Measurements from ENCODE around the gene SOWAHC. TPM values are rescaled to one million over a fixed set of nuclear protein-coding genes. Genes with fewer than 3 reads are reported as not detected.

Gene SOWAHC
- total RNA-seq, 1 donor from 2014 or later, result 2.2 TPM

DNA sequence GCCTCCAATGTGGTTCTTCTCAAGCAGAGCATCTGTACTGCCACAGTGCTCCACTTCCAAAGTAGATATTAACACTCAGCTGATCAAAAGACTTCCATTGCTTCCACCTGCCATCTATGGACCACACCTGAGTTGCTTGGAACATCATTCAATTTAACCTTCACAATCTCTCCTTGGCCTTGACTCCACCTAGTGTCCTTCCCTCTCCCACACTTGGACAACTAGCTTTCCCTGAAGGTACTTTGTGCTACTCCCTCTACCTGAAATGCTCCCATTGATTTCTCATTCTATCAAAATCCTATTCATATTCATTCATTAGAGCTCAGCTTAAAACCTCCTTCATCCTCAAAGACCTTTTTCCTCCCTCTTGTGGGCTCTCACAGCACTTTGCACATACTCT, 48.7 kb downstream of the SOWAHC start:
- Mint-ChIP-seq H3K9me3 (ENCODE audit: unreplicated experiment) (no peaks in the 10 kb centered on the region), H3K27me3 (ENCODE audit: unreplicated experiment) (peaks cover 2% of the 10 kb centered on the region), H3K4me3 (ENCODE audit: unreplicated experiment) (no peak overlapping the region), H3K36me3 (ENCODE audit: low read depth, unreplicated experiment) (no peaks in the 10 kb centered on the region), H3K4me1 (ENCODE audit: unreplicated experiment) (peaks cover 9% of the 10 kb centered on the region), H3K27ac (ENCODE audit: unreplicated experiment) (no peak overlapping the region)
- DNase-seq (ENCODE audit: low spot score), result no peak
- TF ChIP-seq, protein P1, sequence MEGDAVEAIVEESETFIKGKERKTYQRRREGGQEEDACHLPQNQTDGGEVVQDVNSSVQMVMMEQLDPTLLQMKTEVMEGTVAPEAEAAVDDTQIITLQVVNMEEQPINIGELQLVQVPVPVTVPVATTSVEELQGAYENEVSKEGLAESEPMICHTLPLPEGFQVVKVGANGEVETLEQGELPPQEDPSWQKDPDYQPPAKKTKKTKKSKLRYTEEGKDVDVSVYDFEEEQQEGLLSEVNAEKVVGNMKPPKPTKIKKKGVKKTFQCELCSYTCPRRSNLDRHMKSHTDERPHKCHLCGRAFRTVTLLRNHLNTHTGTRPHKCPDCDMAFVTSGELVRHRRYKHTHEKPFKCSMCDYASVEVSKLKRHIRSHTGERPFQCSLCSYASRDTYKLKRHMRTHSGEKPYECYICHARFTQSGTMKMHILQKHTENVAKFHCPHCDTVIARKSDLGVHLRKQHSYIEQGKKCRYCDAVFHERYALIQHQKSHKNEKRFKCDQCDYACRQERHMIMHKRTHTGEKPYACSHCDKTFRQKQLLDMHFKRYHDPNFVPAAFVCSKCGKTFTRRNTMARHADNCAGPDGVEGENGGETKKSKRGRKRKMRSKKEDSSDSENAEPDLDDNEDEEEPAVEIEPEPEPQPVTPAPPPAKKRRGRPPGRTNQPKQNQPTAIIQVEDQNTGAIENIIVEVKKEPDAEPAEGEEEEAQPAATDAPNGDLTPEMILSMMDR (IDR thresholded peaks at IDR 0.05; ENCODE audit: unreplicated experiment), result no peak

DNA sequence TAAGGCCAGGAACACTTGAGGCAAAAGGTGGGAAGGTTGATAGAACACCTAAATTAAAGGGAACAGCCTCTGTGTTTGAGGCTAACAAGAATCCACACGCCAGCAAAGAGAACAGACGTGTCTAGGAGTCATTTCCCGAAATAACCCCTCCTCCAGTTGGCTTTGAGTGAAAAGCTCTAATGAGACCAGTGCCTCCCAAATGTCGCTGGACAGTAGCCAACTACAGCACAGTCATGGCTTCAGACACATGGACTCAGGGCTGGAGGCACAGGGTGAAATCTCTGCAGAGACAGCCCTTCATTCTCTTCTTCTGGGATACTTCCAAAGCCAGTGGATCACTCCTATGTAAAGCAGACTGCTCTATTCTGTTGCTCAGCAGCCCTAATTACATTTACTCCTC, 49.6 kb downstream of the SOWAHC start:
- Mint-ChIP-seq H3K27me3 (ENCODE audit: unreplicated experiment) (peaks cover 2% of the 10 kb centered on the region), H3K36me3 (ENCODE audit: low read depth, unreplicated experiment) (no peaks in the 10 kb centered on the region), H3K9me3 (ENCODE audit: unreplicated experiment) (no peaks in the 10 kb centered on the region), H3K4me3 (ENCODE audit: unreplicated experiment) (no peak overlapping the region), H3K27ac (ENCODE audit: unreplicated experiment) (no peak overlapping the region), H3K4me1 (ENCODE audit: unreplicated experiment) (peaks cover 9% of the 10 kb centered on the region)
- DNase-seq (ENCODE audit: low spot score), result no peak
- TF ChIP-seq, protein P1 (IDR thresholded peaks at IDR 0.05; ENCODE audit: unreplicated experiment), result no peak

DNA sequence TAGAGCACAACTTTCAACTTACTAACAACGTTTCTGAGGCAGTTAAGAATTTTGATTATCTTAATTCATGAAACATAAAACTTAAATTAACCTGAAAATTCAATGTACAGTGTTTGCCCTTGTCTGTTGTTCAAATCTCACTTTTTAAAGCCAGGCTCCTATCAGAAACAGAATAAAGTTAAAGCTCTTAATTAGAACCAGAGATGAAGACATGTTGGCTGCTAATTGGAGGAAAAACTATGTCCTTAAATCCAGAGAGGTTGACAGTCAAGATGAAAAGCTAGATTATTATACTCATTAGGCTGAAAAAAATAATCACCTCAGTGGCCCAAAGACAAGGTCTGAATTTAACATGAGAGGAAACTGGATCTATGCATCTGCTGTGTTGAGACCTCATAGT, 52.3 kb downstream of the SOWAHC start:
- Mint-ChIP-seq H3K27ac (ENCODE audit: unreplicated experiment) (no peak overlapping the region), H3K27me3 (ENCODE audit: unreplicated experiment) (no peaks in the 10 kb centered on the region), H3K36me3 (ENCODE audit: low read depth, unreplicated experiment) (no peaks in the 10 kb centered on the region), H3K9me3 (ENCODE audit: unreplicated experiment) (no peaks in the 10 kb centered on the region), H3K4me1 (ENCODE audit: unreplicated experiment) (no peaks in the 10 kb centered on the region), H3K4me3 (ENCODE audit: unreplicated experiment) (no peak overlapping the region)
- no peak for DNase-seq (ENCODE audit: low spot score)
- TF ChIP-seq, protein P1 (IDR thresholded peaks at IDR 0.05; ENCODE audit: unreplicated experiment), result no peak

Other genes starting within 250 kb of the SOWAHC start
- gene SEPTIN10, start 398 bp upstream of the SOWAHC start, total RNA-seq (ENCODE audit: unreplicated experiment), result 69.8 TPM
- gene RGPD5, start 179.9 kb downstream of the SOWAHC start, total RNA-seq (ENCODE audit: unreplicated experiment), result 48.9 TPM